Thyroid gland (tissue), 4 donors: ENCODE results near the gene RCVRN. TPM values are rescaled to one million over a fixed set of nuclear protein-coding genes. Genes with fewer than 3 reads are reported as not detected.
A peak's percentile ranks its signal among the peaks of the same experiment; 100 is the strongest.

Experiments
- DNase-seq, 2 donors: peaks; one replicate each; pipeline ENCODE4 v3.0.0-alpha.2; 2019
- H3K27ac ChIP-seq, 3 donors: fragments of 200-600 bp; sonication (generic); 1 replicate in 2 of 3; 2 replicates in 1 of 3; pipeline ENCODE4 v1.5.1; 2016 to 2019; ENCODE audit warnings: mild to moderate bottlenecking in 1 of 3, moderate library complexity in 1 of 3
- H3K27me3 ChIP-seq: fragments of 200-600 bp; sonication (generic); one replicate; pipeline ENCODE4 v1.5.1; 2019
- H3K36me3 ChIP-seq, 2 donors: fragments of 200-600 bp; sonication (generic); one replicate each; pipeline ENCODE4 v1.5.1; 2016 to 2019
- H3K4me1 ChIP-seq, 2 donors: fragments of 200-600 bp; sonication (generic); one replicate each; pipeline ENCODE4 v1.5.1; 2017 to 2019
- H3K4me3 ChIP-seq, 3 donors: fragments of 200-600 bp; sonication (generic); replicated peaks in 1 of 3; 1 replicate in 2 of 3; 2 replicates in 1 of 3; pipeline ENCODE4 v1.5.1; 2016; ENCODE audit warnings: mild to moderate bottlenecking in 1 of 3
- H3K9me3 ChIP-seq: fragments of 200-600 bp; sonication (generic); one replicate; pipeline ENCODE4 v1.5.1; 2017
- POLR2A ChIP-seq, 2 donors: fragments of 450-650 bp; IDR thresholded peaks; one replicate each; pipeline ENCODE4 v1.6.1; 2017; ENCODE audit warnings: antibody characterized with exemption in 2 of 2, mild to moderate bottlenecking in 2 of 2, moderate library complexity in 1 of 2
- WGBS, 2 donors: methylation state at CpG; one replicate each; pipeline ENCODE4 v1.1.5; 2017; 5-methylcytosine and 5-hydroxymethylcytosine counted together
- intact Hi-C: fragments of 100-400 bp; cut with DNase I; formaldehyde crosslinking; loops from one replicate; pipeline ENCODE4 v1.15.1; 2023
- total RNA-seq, 4 donors: library from RNA; depleted of rRNA; stranded (reverse); fragments of >200 nt; gene quantifications; one replicate each; pipeline ENCODE4 v1.2.3, GENCODE V29; 2016
- TF ChIP-seq, protein P1 (sequence below), 6 experiments: fragments of 200-600 bp in 3 of 6; fragments of 450-650 bp in 3 of 6; sonication (generic) in 3 of 6; IDR thresholded peaks; one replicate each; pipeline ENCODE4 v1.5.1; 2016 to 2019; ENCODE audit warnings: antibody characterized with exemption in 6 of 6, mild to moderate bottlenecking in 2 of 6, inconsistent platforms in 1 of 6, moderate library complexity in 1 of 6

RCVRN gene
- total RNA-seq, 4 donors from 2014 or later, result not detected

DNA sequence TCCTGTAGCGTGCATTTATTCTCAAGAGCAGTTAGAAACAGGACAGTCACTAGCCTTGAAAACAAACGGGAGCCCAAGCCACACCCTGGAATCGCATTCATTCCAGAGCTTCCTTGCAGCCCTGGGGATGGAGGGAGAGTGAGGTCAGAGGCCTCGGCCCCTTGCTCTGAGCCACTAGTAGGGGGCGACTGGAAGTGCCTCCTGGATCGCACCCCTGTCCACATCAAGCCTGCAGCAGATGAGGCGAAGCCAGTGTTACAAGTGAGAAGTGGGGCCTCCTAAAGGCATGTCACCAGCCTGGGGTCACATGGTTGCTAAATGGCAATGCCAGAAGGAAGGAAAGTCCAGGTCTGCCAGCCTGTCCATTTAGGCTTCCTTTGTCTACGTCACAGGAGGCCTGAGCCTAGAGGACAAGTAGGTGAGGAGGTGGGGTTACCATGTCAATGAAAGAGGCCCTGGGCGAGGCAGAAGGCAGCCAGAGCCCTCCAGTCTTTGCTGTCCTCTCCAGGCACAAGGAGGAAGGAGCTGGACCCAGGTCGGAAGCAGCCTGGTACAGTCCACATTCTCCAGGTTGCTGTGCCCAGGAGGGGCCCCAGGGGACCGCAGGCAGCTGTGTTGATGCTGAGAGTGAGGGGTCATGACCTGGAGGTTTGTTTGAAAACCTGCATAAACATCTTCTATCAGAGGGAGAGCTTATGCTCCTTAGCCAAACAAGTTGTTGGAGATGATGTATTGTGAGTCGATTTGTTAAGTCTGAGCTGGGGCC is 3.0 kb upstream of the RCVRN start:
- Histone ChIP-seq H3K27me3 (no peaks in the 10 kb centered on the region), H3K36me3 (no peaks in the 10 kb centered on the region), H3K4me1 (no peaks in the 10 kb centered on the region), H3K27ac (no peak overlapping the region), H3K4me3 (no peak overlapping the region), H3K9me3 (no peaks in the 10 kb centered on the region)
- TF ChIP-seq POLR2A (IDR thresholded peaks at IDR 0.05), result no peak
- TF ChIP-seq, protein P1, sequence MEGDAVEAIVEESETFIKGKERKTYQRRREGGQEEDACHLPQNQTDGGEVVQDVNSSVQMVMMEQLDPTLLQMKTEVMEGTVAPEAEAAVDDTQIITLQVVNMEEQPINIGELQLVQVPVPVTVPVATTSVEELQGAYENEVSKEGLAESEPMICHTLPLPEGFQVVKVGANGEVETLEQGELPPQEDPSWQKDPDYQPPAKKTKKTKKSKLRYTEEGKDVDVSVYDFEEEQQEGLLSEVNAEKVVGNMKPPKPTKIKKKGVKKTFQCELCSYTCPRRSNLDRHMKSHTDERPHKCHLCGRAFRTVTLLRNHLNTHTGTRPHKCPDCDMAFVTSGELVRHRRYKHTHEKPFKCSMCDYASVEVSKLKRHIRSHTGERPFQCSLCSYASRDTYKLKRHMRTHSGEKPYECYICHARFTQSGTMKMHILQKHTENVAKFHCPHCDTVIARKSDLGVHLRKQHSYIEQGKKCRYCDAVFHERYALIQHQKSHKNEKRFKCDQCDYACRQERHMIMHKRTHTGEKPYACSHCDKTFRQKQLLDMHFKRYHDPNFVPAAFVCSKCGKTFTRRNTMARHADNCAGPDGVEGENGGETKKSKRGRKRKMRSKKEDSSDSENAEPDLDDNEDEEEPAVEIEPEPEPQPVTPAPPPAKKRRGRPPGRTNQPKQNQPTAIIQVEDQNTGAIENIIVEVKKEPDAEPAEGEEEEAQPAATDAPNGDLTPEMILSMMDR (IDR thresholded peaks at IDR 0.05), result no peak
- intact Hi-C loops, result no loop called here
- no peak for DNase-seq
- WGBS, 2 donors, result 48 to 49% methylated on average over 12 of the region's 12 CpGs

DNA sequence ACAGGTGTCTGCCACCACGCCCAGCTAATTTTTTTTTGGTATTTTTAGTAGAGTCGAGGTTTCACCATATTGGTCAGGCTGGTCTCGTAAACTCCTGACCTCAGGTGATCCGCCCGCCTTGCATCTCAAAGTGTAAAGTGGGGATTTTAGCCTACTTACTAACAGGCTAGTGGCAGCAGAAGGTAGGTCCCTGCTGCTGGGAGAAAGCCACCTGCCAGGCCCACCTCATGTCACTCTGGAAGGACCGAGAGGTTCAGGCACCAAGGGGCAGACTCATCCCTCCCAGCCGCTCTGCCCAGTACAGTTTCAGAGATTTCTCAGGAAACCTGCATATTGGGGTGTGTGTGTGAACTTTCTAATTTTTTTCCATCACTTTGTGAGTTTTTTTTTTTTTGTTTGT is 2.1 kb upstream of the RCVRN start:
- Histone ChIP-seq H3K27me3 (no peaks in the 10 kb centered on the region), H3K4me1 (no peaks in the 10 kb centered on the region), H3K27ac (no peak overlapping the region), H3K9me3 (no peaks in the 10 kb centered on the region), H3K4me3 (no peak overlapping the region), H3K36me3 (no peaks in the 10 kb centered on the region)
- intact Hi-C loops, result no loop called here
- no peak for DNase-seq
- WGBS, 2 donors, result 89 to 91% methylated on average over 7 of the region's 7 CpGs
- TF ChIP-seq, protein P1 (IDR thresholded peaks at IDR 0.05), result no peak
- TF ChIP-seq POLR2A (IDR thresholded peaks at IDR 0.05), result no peak

DNA sequence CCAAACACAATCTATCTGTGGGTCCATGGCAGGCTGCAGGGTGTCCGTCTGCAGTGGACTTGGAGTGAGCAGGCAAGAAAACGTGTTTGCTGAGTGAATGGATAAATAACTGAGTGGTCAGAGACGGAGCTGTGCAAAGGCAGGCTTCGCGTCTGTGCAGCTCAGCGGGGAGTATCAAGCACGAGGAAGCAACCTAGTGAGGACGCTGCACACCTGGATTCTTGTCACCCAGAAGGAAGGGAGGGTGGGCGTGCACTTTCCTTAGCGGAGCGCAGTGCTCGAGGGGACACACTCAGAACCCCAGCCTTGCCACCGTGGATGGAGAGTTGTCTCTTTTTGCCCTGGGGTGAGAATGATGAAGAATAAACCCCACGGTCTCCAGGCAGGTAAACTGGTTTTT is 1.5 kb upstream of the RCVRN start:
- no peak overlapping the region for H3K27ac ChIP-seq
- 67 to 68% methylated on average over 14 of the region's 14 CpGs for WGBS, 2 donors
- no peaks in the 10 kb centered on the region for H3K4me1 ChIP-seq
- intact Hi-C loops, result no loop called here
- no peak for DNase-seq
- H3K36me3 ChIP-seq, result no peaks in the 10 kb centered on the region
- TF ChIP-seq, protein P1 (IDR thresholded peaks at IDR 0.05), result no peak
- no peak for TF ChIP-seq POLR2A (IDR thresholded peaks at IDR 0.05)
- no peak overlapping the region for H3K4me3 ChIP-seq
- H3K9me3 ChIP-seq, result no peaks in the 10 kb centered on the region
- H3K27me3 ChIP-seq, result no peaks in the 10 kb centered on the region

DNA sequence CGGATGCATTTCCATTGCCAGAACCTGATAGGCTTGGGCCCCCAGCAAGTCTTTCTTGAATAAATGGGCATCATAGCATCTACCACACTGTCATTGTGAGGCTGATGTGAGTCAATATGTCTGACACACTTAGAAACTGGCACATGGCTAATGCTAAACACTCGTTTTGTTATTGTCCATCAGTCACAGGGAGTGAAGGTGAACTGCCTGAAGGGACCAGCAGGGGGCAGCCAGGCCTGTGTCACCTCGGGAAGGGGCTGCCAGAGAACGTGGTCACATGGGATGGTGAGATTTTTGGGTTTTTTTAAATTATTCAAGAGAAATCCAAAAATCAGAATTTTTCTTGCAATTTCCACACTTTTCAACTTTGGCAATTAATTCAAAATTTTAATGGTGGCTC is 831 bp upstream of the RCVRN start:
- 16% methylated on average over 4 of the region's 4 CpGs for WGBS, 2 donors
- no peak overlapping the region for H3K27ac ChIP-seq
- H3K36me3 ChIP-seq, result no peaks in the 10 kb centered on the region
- intact Hi-C loops, result no loop called here
- H3K9me3 ChIP-seq, result no peaks in the 10 kb centered on the region
- peak in 1 of 2 donors; percentile 3 for DNase-seq
- TF ChIP-seq POLR2A (IDR thresholded peaks at IDR 0.05), result no peak
- TF ChIP-seq, protein P1 (IDR thresholded peaks at IDR 0.05), result peak in 1 of 6 experiments; percentile 21
- H3K4me3 ChIP-seq, result no peak overlapping the region
- H3K4me1 ChIP-seq, result no peaks in the 10 kb centered on the region
- H3K27me3 ChIP-seq, result no peaks in the 10 kb centered on the region

DNA sequence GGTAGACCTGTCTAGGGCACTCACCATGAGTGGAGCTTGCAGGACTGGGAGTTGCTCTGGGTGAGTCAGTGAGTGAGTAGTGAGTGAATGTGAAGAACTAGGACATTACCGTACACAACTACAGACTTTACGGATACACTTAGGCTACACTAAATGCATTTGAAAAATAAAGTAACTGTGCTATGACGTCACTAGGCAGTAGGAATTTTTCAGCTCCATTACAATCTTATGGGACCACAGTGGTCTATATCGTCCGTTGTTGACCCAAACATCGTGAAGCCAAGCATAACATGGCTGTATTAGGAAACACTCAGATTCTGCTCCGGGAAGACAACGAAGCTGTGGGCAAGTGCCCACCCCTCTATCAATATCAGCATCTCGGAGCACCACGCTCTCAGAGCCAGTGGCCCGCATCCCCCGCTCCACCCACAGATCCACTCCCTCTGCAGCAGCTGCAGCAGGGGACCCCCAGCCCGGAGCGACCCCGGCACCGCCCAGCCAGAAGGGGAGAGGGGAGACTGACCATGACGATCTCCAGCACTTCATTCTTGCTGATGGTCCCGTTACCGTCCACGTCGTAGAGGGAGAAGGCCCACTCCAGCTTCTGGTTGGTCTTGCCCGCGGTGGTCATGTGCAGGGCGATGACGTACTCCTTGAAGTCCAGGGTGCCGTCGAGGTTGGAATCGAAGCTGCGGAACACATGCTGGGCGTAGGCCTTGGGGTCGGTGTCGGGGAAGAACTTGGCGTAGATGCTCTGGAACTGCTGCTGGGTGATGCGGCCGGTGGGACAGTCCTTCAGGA is 594 bp downstream of the RCVRN start:
- H3K9me3 ChIP-seq, result no peaks in the 10 kb centered on the region
- TF ChIP-seq, protein P1 (IDR thresholded peaks at IDR 0.05), result no peak
- no peak for TF ChIP-seq POLR2A (IDR thresholded peaks at IDR 0.05)
- WGBS, 2 donors, result 92 to 93% methylated on average over 26 to 35 of the region's 35 CpGs
- no peak overlapping the region for H3K27ac ChIP-seq
- no peak for DNase-seq
- no peaks in the 10 kb centered on the region for H3K27me3 ChIP-seq
- H3K36me3 ChIP-seq, result no peaks in the 10 kb centered on the region
- H3K4me3 ChIP-seq, result no peak overlapping the region
- no peaks in the 10 kb centered on the region for H3K4me1 ChIP-seq
- intact Hi-C loops, result no loop called here
